ENCODE measurements around the gene ATF7IP2. TPM values are rescaled to one million over a fixed set of nuclear protein-coding genes. Genes with fewer than 3 reads are reported as not detected.
"Not testable (repeated sequence)": the region's sequence is repeated elsewhere in the genome, so short reads cannot be mapped to it uniquely, and the experiment has no call there.

Gene ATF7IP2
- total RNA-seq, 1 experiment from 2014 or later, result 3.6 TPM

DNA sequence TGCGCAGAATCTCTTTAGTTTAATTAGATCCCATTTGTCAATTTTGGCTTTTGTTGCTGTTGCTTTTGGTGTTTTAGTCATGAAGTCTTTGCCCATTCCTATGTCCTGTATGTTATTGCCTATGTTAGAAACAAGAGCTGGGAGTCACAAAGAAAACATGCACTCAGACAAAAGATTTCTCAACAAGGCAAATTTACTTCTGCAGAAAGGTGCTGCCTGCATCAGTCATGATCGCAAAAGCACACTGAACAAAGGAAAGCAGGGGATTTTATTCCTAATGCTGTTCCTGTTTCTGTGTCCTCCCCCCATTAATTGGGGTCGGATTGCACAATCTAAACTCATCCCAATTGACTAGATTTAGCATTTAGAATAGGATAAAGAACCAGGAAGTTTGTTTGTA lies 55.9 kb downstream of the ATF7IP2 start:
- DNase-seq (ENCODE audit: low read depth), result no peak

DNA sequence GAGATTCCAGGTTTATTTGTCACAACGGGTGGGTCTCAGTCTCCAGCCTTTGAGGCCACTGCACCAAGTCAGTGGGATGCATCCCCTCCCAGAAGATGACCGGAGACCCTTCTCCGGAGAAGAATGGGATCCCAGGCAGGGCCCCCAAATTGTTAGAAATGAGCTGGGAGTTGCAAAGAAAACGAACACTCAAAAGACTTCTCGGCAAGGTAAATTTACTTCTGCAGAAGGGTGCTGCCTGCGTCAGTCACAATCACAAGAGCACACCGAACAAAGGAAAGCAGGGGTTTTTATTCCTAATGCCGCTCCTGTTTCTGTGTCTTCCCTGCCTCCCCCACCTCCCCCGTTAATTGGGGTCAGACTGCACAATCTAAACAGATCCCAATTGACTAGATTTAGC lies 61.4 kb downstream of the ATF7IP2 start:
- DNase-seq (ENCODE audit: low read depth), result no peak

DNA sequence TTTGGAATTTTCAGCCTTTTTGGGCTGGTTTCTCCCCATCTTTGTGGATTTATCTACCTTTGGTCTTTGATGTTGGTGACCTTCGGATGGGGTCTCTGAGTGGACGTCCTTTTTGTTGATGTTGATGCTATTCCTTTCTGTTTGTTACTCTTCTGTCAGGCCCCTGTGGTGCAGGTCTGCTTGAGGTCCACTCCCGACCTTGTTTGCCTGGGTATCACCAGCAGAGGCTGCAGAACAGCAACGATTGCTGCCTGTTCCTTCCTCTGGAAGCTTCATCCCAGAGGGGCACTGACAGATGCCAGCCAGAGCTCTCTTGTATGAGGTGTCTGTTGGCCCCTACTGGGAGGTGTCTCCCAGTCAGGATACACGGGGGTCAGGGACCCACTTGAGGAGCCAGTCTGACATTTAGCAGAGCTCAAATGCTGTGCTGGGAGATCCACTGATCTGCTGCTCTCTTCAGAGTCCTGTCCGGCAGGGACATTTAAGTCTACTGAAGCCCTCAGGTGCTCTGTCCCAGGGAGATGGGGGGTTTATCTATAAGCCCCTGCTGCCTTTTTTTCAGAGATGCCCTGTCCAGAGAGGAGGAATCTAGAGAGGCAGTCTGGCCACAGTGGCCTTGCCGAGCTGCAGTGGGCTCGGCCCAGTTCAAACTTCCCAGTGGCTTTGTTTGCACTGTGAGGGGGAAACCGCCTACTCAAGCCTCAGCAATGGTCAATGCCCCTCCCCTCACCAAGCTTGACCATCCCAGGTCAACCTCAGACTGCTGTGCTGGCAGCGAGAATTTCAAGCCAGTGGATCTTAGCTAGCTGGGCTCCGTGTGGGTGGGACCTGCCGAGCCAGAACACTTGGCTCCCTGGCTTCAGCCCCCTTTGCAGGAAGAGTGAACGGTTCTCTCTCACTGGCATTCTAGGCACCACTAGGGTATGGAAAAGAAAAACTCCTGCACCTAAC lies 66.6 kb downstream of the ATF7IP2 start:
- DNase-seq (ENCODE audit: low read depth), result not testable (repeated sequence)

DNA sequence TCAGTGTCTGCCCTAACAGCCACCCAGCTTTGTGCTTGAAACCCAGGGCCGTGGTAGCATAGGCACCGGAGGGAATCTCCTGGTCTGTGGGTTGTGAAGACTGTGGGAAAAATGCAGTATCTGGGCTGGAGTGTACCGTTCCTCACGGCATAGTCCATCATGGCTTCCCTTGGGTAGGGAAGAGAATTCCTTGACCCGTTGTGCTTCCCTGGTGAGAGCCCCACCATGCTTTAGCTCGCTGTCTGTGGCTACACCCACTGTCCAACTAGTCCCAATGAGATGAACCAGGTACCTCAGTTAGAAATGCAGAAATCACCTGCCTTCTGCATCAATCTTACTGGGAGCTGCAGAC lies 67.3 kb downstream of the ATF7IP2 start:
- DNase-seq (ENCODE audit: low read depth), result no peak

- no peak for DNase-seq (ENCODE audit: low read depth)
These were observed 80.0 kb downstream of the ATF7IP2 start for GRCh38 chr16:10465821-10466220.

GRCh38 chr16:10466313-10466712 lies 80.5 kb downstream of the ATF7IP2 start:
- no peak for DNase-seq (ENCODE audit: low read depth)

GRCh38 chr16:10466861-10467260 lies 81.0 kb downstream of the ATF7IP2 start:
- DNase-seq (ENCODE audit: low read depth), result no peak

- DNase-seq (ENCODE audit: low read depth), result not testable (repeated sequence)
These were observed 90.8 kb downstream of the ATF7IP2 start for GRCh38 chr16:10476636-10477035.

DNA sequence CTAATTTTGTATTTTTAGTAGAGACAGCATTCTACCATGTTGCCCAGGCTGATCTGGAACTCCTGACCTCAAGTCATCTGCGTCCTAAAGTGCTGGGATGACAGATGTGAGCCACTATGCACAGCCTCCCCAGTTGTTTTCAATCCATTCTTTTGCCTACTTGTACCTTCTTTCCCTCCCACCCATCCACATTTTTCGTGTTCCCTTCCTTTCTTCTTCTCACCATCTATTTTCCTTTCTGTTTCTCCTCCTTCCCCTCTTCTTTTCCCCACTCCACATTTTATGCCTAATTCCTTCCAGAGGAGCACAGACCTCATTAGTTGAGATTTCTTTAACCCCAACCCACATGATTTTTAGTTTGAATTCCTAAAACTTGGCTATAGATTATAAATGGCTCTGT lies 94.3 kb downstream of the ATF7IP2 start:
- DNase-seq (ENCODE audit: low read depth), result no peak

DNA sequence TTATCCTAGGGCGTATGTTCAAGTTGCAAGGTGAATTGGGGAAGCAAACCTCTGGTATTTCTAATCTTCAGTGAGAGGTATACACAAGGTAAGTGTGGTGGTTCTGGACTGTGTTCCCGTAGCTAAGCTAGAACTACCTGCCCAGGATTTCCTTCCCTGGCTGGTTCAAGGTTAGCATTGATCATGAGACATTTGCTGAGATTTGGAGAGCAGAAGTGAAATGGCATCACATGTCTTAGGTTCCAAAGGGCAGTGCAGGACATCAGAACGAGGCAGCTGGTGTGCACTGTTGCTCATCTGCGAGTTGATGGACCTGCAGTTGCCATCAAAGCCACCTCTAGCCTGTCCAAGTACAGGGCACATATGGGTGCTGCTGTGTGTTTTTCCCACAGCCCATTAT lies 99.3 kb downstream of the ATF7IP2 start:
- no peak for DNase-seq (ENCODE audit: low read depth)

GRCh38 chr16:10485698-10486382 lies 100.0 kb downstream of the ATF7IP2 start:
- peak; percentile 13 for DNase-seq (ENCODE audit: low read depth)

DNA sequence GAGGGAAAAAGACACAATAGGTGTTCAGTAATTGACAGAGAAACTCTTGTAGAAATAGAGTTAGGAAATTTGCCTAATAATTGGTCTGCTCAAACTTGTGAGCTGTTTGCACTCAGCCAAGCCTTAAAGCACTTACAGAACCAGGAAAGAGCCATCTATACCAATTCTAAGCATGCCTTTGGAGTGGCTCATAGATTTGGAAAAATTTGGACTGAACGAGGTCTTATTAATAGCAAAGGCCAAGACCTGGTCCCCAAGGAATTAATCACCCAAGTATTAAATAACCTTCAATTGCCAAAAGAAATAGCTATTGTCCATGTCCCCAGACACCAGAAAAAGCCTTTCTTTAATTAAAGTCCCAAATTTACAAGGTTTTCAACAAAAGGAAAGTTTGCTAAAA lies 104.3 kb downstream of the ATF7IP2 start:
- no peak for DNase-seq (ENCODE audit: low read depth)

GRCh38 chr16:10493276-10493675 lies 107.4 kb downstream of the ATF7IP2 start:
- DNase-seq (ENCODE audit: low read depth), result no peak

- no peak for DNase-seq (ENCODE audit: low read depth)
These were observed 108.6 kb downstream of the ATF7IP2 start for GRCh38 chr16:10494343-10495030.

DNA sequence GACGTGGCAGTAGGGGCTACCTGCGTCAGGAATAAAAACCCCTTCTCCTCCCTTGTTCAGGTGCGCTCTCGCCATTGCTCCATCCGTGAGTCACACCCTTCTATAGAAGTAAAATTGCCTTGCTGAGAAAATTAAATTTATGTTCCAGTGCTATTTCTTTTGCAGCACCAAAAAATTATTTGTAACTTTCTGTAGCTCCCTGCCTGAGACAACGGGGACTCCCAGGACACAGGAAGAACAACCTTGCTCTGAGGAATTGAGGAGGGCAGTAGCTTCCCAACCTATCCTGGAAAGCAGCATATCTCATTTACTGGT lies 109.1 kb downstream of the ATF7IP2 start:
- no peak for DNase-seq (ENCODE audit: low read depth)

- peak; percentile 45 for DNase-seq (ENCODE audit: low read depth)
These were observed 111.6 kb downstream of the ATF7IP2 start for GRCh38 chr16:10497132-10498101.

DNA sequence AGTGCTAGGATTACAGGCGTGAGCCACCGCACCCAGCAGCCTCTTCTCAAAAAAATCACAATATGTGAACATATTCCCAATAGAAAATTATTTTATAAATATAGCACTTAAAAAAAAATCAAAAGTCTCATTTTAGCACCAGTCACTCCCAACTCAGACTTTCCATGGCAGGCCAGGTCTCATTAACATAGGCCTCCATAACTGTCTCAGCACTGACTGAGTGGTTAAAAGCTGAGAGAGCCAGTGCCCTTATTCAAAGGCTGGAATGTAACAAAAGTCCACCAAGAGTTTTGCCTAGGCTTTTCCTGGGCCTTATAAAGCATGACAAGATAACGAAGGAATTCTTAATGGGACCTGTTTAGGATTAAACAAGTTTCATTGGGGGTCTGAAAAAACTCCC lies 114.7 kb downstream of the ATF7IP2 start:
- no peak for DNase-seq (ENCODE audit: low read depth)

DNA sequence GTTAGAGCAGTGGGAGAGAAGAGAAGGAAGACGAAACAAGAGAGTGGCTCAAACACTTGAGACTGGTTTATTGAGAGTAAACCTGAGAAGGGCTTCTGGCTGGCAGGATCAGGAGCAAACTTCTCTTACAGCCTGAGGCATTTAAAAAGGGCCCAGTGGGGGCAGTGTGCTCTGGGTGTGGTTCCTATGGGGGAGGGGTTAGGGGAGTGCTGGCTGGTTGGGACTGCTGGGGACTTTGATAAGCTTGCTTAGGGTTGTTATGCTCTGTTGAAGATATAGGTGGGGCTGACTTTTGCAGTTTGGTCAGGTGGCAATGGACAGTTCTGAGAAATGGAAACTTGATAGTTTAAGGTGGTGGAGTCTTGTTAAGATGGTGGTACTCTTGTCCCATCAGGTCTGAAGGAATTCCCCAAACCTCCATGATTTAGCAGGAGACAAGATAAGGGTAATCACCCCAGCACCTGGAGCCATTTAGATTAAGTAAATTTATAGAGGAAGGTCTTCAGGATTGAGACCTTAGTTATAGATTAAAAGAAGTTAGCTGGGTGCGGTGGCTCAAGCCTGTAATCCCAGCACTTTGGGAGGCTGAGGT lies 115.3 kb downstream of the ATF7IP2 start:
- DNase-seq (ENCODE audit: low read depth), result no peak

GRCh38 chr16:10502776-10503175 lies 116.9 kb downstream of the ATF7IP2 start:
- DNase-seq (ENCODE audit: low read depth), result no peak

GRCh38 chr16:10504404-10504885 lies 118.6 kb downstream of the ATF7IP2 start:
- DNase-seq (ENCODE audit: low read depth), result no peak
